ENCODE measurements around the gene SMIM5.

The SMIM5 gene

DNA sequence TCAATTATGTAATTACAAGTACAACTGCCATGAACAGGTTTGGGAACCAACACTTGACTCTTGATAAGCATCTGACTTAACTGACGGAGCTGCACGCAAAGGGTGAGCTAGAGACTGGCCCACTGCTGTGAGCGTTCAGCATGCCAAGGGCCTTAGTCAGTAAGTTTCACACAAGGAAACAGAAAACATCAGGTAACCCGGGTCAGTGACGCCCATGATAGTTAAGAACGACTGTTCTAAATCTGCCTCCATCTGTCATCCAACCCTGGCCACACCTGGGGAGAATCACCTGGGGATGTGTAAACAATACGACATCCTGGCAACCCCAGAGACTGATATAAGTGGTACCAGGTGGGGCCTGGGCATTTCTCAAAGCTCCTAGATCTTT, 12.3 kb downstream of the SMIM5 start:
- in situ Hi-C loops (cut with MboI; ENCODE audit: low pct_unique_long_range_greater_than_20kb, low sequenced_read_pairs, unreplicated experiment): no loop called here
- no peak for DNase-seq (ENCODE audit: low spot score)
- TF ChIP-seq, protein P1, sequence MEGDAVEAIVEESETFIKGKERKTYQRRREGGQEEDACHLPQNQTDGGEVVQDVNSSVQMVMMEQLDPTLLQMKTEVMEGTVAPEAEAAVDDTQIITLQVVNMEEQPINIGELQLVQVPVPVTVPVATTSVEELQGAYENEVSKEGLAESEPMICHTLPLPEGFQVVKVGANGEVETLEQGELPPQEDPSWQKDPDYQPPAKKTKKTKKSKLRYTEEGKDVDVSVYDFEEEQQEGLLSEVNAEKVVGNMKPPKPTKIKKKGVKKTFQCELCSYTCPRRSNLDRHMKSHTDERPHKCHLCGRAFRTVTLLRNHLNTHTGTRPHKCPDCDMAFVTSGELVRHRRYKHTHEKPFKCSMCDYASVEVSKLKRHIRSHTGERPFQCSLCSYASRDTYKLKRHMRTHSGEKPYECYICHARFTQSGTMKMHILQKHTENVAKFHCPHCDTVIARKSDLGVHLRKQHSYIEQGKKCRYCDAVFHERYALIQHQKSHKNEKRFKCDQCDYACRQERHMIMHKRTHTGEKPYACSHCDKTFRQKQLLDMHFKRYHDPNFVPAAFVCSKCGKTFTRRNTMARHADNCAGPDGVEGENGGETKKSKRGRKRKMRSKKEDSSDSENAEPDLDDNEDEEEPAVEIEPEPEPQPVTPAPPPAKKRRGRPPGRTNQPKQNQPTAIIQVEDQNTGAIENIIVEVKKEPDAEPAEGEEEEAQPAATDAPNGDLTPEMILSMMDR (IDR thresholded peaks at IDR 0.05; ENCODE audit: extremely low read depth, insufficient read depth, missing control alignments): no peak

DNA sequence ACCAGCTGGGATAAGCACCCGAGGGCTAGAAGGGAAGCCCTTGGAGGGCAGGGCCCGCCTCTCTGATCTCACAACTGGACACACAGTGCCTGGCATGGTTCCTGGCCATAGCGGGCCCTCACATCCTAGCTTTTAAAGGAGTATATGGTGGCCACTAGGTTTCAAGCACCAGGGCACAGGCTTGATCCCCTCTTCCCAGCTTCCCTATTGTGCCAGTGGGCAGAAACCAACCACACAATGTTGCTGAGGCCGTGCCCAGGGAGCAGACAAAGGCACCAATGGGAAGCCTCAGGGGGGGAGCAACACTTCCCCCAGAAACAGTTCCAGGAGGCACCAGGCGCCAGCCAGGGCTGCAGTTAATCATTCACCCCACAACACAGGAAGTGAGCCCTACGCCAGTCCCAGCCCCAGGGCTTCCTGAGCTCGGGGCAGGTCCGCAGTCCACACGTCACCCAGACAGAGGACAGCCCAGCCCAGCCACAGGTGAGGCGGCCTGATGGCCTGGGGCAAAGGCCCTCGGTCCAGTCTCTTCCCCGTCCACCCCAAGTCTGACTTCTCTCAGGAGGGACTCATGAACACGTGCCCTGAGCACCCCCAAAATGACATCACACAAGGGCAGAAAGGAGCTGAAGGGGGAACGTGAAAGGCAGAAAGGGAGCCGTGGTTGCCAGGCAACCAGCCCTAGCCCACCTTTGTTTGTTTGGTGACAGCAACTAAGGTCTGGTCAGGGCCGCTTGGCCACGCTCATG, 12.8 kb downstream of the SMIM5 start:
- TF ChIP-seq, protein P1 (IDR thresholded peaks at IDR 0.05; ENCODE audit: extremely low read depth, insufficient read depth, missing control alignments): no peak
- DNase-seq (ENCODE audit: low spot score): peak; percentile 69

DNA sequence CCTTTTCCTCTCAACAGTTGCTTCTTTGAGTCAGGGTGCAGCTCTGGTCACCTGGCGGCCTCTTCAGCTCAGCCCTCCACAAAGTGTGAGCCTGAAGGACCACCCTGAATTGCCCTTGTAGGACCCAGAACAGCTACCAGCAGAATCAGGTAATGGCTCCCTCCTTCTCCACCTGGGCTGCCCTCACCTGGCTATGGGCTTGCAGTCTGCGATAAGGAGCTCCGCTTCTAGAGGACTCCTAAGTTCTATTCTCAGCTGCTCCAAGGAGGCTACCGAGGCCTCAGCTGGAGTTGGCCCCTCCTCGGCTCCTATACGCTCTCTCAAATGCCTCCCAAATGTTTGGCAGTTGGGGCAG, 13.4 kb downstream of the SMIM5 start:
- TF ChIP-seq, protein P1 (IDR thresholded peaks at IDR 0.05; ENCODE audit: extremely low read depth, insufficient read depth, missing control alignments): no peak
- in situ Hi-C loops (cut with MboI; ENCODE audit: low pct_unique_long_range_greater_than_20kb, low sequenced_read_pairs, unreplicated experiment): no loop called here
- DNase-seq (ENCODE audit: low spot score): no peak

More for the DNA sequence above, 12.8 kb downstream of the SMIM5 start:
- in situ Hi-C loops (cut with MboI; ENCODE audit: low pct_unique_long_range_greater_than_20kb, low sequenced_read_pairs, unreplicated experiment): no loop called here

DNA sequence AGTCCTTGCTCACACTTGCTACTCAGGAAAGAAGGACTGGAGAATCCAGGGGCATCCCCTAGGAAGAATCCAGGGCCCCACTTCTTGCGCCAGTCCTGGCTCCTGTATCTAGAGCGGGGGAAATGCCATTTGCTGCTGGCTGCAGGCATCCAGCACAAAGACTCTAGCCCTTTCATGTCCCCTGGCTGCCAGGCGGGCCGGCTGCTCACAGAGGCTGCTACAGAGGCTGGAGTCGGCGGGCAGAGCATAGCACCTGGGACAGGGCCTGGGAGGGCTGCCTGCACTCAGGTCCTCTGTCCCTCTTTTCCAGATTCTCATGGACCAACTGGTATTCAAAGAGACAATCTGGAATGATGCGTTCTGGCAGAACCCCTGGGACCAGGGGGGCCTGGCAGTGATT, 13.8 kb downstream of the SMIM5 start:
- in situ Hi-C loops (cut with MboI; ENCODE audit: low pct_unique_long_range_greater_than_20kb, low sequenced_read_pairs, unreplicated experiment): no loop called here
- TF ChIP-seq, protein P1 (IDR thresholded peaks at IDR 0.05; ENCODE audit: extremely low read depth, insufficient read depth, missing control alignments): no peak

DNA sequence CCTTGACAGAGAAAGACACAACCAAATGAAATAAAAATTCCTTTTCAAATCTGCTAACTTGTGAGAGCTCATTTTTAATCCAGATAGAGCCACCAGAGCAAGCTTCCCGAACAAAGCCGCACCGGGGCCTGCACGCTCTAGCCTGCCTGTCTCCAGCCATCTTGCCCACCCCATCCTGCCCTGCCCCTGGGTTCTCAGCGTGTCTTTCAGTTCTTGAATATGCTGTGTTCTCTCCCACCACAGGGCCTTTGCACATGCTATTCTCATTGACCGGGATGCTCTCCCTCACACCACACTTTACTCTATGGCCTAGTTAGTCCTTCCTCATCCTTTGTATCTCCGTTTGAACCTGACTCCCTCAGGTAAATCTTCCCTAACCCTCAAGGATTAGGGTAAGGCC, 14.7 kb downstream of the SMIM5 start:
- in situ Hi-C loops (cut with MboI; ENCODE audit: low pct_unique_long_range_greater_than_20kb, low sequenced_read_pairs, unreplicated experiment): no loop called here
- TF ChIP-seq, protein P1 (IDR thresholded peaks at IDR 0.05; ENCODE audit: extremely low read depth, insufficient read depth, missing control alignments): no peak
- DNase-seq (ENCODE audit: low spot score): no peak

More for the DNA sequence above, 13.8 kb downstream of the SMIM5 start:
- DNase-seq (ENCODE audit: low spot score): no peak

DNA sequence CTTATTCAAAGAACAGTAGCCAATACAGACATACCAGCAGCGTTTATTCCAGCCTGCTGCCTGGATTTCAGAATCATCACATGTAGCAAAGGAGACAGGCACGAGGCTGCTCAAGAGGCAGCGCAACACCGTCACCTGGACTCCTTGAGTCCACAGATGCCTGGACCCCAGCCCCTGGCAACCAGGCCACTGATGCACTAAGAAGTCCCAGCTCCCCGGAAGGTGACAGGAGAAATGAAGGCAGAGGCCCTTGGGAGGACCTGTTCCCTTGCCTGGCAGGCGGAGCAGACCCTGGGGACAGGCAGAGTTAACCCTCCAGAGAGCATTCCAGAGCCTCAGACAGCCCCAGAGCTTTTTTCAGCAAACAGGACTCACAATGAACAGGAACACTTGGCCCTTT, 16.5 kb downstream of the SMIM5 start:
- in situ Hi-C loops (cut with MboI; ENCODE audit: low pct_unique_long_range_greater_than_20kb, low sequenced_read_pairs, unreplicated experiment): no loop called here
- no peak for DNase-seq (ENCODE audit: low spot score)
- TF ChIP-seq, protein P1 (IDR thresholded peaks at IDR 0.05; ENCODE audit: extremely low read depth, insufficient read depth, missing control alignments): no peak

All from GM13977 (cell line).